NCI-H524 treated with DMSO at 0.1 percent for 48 hours (cell line): ENCODE results near the gene MAPK13.
"Not testable (repeated sequence)": the region's sequence is repeated elsewhere in the genome, so short reads cannot be mapped to it uniquely, and the experiment has no call there.

Experiments used
- DNase-seq: peaks from one replicate; lab custom pipeline; 2025; lab: John Stamatoyannopoulos, UW

Gene MAPK13

GRCh38 chr6:36127462-36128016 lies 2.8 kb upstream of the MAPK13 start:
- no peak for DNase-seq

GRCh38 chr6:36128073-36128472 lies 2.2 kb upstream of the MAPK13 start:
- DNase-seq, result no peak

DNA sequence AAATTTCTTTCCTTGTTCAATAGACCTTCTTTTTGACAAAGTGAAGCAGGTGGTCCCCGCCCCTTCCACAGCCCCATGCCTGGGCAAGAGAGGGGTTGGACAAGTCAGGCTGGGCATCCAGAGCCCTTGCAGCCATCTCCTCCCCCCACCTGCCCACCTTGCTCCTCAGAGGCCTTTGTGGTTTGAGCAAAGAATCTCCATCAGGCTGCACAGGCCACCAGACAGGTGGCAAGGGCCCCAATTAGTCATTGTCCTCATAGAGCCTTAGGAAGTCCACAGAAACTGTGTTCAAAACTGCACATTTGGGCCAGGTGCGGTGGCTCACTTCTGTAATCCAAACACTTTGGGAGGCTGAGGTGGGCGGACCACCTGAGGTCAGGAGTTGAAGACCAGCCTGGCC lies 1.5 kb upstream of the MAPK13 start:
- no peak for DNase-seq

GRCh38 chr6:36129334-36129733 lies 979 bp upstream of the MAPK13 start:
- DNase-seq, result not testable (repeated sequence)

DNA sequence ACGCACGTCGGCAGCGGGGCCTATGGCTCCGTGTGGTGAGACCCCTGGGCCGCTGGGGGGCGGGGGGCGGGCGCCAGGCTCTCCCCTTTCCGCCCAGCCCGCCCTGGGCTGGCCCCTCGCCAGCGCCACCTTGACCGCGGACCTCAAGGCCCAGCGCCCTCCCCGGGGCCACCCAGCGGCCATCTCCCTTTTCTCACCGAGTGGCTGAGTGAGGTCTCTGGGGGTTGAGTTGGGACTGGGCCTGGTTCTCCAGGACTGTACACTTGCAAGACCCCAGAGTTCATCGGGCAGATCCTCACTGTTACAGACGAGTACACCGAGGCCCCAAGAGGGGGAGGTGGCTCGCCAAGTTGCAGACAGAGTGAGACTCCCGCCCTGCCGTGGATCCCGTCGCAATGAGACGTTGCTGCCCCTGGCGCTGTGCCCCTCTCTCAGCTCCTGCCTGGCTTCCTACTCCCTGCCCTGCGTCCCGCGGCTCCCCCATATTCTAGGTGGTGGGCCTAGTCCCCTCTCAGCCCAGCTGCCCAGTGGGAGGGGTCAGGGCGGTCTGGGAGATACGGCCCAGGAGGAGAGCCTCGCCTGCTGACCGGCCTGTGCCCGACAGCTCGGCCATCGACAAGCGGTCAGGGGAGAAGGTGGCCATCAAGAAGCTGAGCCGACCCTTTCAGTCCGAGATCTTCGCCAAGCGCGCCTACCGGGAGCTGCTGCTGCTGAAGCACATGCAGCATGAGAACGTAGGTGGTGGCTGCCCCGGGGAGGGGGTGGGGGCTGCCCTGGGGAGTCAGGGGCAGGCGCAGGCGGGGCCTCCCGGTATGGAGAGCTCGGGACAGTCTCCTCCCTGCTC lies 576 bp downstream of the MAPK13 start:
- no peak for DNase-seq

DNA sequence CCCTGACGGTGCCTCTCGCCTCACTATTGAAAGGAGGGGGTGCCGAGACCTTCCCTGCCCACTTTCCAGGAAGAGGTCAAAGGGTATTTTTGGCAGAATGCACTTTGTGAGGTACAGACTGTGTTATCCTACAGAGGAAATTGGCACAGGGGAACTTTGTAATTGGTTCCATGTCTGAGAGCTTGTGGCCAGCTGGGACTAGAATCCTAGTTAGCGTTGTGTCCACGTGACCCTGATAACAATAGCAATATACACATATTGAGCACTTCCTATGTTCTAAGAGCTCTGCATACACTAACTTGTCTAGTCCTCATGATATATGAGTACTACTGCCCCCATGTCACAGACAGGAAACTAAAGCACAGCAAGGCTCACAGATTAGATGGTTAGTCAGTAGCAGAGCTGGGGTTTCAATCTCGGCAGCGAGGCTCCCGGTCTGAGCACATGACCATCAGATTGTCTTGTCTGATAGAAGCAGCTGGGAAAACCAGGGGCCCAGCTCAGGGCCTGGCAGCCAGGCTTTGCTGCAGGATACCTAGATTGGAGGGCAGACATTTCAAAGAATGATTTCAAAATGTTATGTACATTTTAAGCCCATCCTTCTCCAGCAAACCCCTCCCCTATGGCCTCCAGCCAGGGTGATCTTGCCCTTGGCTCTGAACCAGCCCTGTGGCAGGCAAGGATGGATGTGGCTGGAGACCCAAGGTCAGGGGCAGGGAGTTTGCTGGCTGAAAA lies 1.4 kb downstream of the MAPK13 start:
- no peak for DNase-seq

GRCh38 chr6:36132246-36132895 lies 2.1 kb downstream of the MAPK13 start:
- no peak for DNase-seq

GRCh38 chr6:36133148-36133547 lies 2.8 kb downstream of the MAPK13 start:
- no peak for DNase-seq

GRCh38 chr6:36133912-36134311 lies 3.6 kb downstream of the MAPK13 start:
- no peak for DNase-seq

- no peak for DNase-seq
Observed at GRCh38 chr6:36135053-36135731, 4.9 kb downstream of the MAPK13 start.

DNA sequence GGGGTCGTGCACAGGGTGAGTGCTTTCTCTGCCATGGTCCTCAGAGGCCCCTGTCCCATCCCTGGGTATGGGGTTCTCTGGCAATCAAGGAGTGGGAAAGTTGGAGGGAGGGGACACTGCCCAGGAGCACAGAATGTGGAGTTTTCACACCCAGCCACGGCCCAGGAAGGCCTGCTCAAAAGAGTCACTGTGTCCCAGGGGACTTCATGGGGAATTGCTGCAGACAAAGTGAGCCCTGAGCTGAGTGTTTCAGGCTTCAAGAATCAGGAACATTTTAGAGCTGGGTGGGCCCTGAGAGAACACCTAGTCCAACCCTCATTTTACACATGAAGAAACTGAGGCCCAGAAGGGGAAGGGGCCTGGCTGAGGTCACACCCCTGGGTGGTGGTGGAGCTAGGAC lies 5.7 kb downstream of the MAPK13 start:
- DNase-seq, result no peak

DNA sequence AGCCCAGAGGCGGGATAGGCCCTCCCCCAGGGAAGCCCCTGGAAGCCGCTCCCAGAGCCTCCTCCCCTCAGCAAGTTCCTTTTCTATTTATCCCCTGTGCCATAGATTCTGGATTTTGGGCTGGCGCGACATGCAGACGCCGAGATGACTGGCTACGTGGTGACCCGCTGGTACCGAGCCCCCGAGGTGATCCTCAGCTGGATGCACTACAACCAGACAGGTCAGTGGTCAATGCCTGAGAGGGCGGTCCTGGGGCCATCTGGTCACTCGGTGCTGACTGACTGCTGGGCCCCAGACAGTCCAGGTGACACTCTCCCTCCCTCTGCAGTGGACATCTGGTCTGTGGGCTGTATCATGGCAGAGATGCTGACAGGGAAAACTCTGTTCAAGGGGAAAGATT lies 6.2 kb downstream of the MAPK13 start:
- no peak for DNase-seq

DNA sequence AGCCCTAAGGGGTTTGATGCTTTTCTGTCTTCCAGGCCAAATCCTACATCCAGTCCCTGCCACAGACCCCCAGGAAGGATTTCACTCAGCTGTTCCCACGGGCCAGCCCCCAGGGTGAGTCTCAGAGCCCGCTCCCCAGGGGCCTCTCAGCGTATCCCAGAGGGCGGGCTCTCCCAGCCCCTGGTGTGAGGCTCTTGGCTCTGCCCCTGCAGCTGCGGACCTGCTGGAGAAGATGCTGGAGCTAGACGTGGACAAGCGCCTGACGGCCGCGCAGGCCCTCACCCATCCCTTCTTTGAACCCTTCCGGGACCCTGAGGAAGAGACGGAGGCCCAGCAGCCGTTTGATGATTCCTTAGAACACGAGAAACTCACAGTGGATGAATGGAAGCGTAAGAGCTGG lies 8.4 kb downstream of the MAPK13 start:
- DNase-seq, result no peak

DNA sequence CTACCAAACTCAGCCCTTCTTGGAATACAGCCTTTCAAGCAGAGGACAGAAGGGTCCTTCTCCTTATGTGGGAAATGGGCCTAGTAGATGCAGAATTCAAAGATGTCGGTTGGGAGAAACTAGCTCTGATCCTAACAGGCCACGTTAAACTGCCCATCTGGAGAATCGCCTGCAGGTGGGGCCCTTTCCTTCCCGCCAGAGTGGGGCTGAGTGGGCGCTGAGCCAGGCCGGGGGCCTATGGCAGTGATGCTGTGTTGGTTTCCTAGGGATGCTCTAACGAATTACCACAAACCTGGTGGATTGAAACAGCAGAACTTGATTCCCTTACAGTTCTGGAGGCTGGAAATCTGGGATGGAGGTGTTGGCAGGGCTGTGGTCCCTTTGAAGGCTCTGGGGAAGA lies 9.1 kb downstream of the MAPK13 start:
- peak; percentile 13 for DNase-seq

DNA sequence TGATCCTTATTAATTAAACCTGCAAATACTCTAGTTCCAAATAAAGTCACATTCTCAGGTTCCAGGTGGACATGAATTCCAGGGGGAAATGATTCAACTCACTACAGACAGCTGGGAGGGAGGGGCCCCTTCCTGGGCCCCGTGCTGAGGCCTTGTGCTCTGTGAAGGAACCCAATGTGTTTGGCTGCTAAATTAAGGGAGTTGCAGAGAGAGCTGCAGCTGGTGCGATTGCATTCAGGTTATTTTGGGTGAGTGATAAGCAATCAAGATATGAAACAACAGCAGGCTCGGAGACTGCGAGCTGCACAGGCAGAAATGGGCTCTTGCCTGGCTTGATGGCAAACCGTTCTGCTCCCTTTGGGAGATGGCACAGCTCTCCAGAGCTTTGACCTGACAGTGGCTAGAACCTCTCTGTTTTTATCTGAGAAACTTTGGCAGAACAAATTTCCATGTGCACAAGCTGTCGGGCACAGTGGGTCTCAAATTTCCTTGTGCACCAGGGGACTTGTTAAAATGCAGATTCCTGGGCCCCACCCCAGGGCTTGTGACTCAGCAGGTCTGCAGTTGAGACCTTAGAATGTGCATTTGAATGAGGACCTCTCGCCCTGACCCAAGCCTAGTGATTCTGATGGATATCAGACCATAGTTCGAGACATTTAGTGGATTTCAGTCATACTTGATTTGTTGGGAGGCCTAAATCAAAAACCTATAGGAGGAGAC lies 9.8 kb downstream of the MAPK13 start:
- no peak for DNase-seq

- DNase-seq, result no peak
Observed at GRCh38 chr6:36141091-36141490, 10.8 kb downstream of the MAPK13 start.

- no peak for DNase-seq
Observed at GRCh38 chr6:36141961-36142360, 11.6 kb downstream of the MAPK13 start.

DNA sequence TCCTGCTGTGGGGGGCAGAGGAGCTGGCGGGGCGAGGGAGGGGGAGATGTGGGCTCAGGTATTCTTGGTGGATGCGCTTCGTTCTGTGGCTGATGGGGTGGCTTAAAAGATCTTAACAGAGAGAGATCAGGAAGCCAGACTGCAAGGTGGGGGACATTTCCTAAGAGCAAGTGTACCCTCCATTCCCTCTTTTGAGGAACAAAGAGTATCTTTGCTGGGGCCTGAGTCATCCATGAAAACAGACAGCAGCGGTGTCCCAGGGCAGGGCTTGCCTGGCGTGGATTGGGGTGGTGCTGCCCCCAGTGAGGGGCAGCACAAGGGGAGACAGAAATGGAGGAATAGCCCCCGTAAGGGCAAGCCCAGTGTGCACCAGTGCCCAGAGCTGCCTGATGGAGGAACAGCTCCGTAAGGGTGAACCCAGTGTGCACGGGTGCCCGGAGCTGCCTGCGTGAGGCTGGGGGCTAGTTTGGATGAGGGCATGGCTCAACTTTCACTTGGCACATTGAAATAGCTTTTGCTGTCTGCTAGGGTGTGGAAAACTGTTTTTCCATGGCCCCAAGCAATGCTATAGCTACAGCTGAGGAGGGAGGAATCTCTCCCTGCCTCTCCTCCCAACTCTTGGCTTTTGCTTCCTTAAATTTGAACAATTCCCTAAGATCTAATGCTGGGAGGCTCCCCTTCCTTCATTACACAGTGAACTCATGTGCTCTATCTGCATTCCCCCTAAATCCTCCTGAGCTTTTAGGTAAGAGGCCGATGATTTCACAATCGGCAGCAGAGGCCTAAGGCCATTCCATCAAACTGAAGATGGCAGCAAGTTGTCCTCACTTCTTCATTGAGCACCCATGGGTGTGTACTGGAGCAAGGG lies 12.9 kb downstream of the MAPK13 start:
- DNase-seq, result no peak

GRCh38 chr6:36145495-36145894 lies 15.2 kb downstream of the MAPK13 start:
- no peak for DNase-seq

DNA sequence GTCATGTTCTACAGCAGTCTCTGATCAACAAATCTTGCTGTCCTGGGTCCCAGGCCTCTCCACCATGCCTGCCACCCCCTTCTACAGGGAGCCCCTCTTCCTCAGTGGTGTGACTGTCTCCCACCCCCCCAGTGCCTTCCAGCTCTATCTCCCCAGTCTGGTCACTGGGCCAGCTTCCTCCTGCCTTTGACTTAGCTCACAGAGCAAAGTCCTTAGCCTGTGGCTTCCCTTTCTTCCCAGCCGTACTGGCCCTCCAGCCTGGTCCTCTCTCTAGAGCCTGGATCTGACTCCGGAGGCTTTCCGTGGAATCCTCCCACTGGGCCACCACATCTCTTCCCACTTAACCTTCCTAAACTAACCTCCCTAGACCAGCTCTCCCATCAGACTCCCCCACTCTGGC lies 17.0 kb downstream of the MAPK13 start:
- DNase-seq, result no peak
